Stimulated activated CD4-positive, alpha-beta T cell treated with anti-CD3 and anti-CD28 coated beads, Interleukin-12 subunit alpha, Interleukin-12 subunit beta, amount 100 ng/mL, for 48 hours (primary cell): ENCODE results near the gene PARP1.

Source experiments
- DNase-seq, 3 donors: peaks; one replicate each; pipeline ENCODE4 v3.0.0-alpha.2; 2020; ENCODE audit warnings: low read depth in 2 of 3, low spot score in 1 of 3

Gene PARP1

DNA sequence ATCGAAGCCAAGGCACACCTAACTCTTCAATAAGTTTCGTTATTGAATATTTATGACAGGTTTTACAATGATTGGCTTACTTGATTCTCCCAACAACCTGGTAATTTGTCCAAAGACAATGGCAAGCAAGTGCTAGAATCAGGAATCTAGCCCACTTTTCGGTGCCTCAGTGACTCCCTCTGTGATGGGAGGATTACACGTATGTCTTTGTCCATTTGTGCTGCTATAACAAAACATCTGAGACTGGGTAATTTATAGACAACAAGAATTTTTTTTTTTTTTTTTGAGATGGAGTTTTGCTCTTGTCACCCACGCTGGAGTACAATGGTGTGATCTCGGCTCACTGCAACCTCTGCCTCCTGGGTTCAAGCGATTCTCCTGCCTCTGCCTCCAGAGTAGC lies 96.5 kb downstream of the PARP1 start:
- DNase-seq = no peak
